HCT116 (cell line): ENCODE results near the gene ATG12. TPM values are rescaled to one million over a fixed set of nuclear protein-coding genes. Genes with fewer than 3 reads are reported as not detected.

Experiments
- ATAC-seq: fragments of 200-7000 bp; cut with Tn5 transposase; 2 replicates; pipeline ENCODE4 v1.9.1; 2020; ENCODE audit warnings: mild to moderate bottlenecking, moderate library complexity
- Bru-seq: library from RNA; stranded (reverse); fragments of 400-500 nt; gene quantifications from one replicate; lab custom pipeline; 2021; lab: Mats Ljungman, UMichigan
- BruChase-seq, 2 experiments: library from RNA; stranded (reverse); fragments of 400-500 nt; gene quantifications; one replicate each; lab custom pipeline; 2021; lab: Mats Ljungman, UMichigan
- BruUV-seq: library from RNA; stranded (reverse); fragments of 400-500 nt; replicated peaks from 2 replicates; lab custom pipeline; 2021; lab: Mats Ljungman, UMichigan
- CTCF ChIA-PET: fragments of 300-600 bp; sonication (Branson Sonifier 250); formaldehyde crosslinking; loops from one replicate; lab custom pipeline; 2021; ENCODE audit warnings: antibody characterized with exemption; lab: Charles Lee
- POLR2A ChIA-PET: fragments of 300-600, 350-600 bp; sonication (Branson Sonifier 250); formaldehyde crosslinking; loops from one replicate; lab custom pipeline; 2021; ENCODE audit warnings: antibody characterized with exemption; lab: Charles Lee
- RAD21 ChIA-PET, 2 experiments: fragments of 300-600 bp; sonication (Branson Sonifier 250); formaldehyde crosslinking; loops; one replicate each; lab custom pipeline; 2023; ENCODE audit warnings: low total read pairs in 2 of 2; ENCODE audit not compliant: uncharacterized antibody in 2 of 2, unreplicated experiment in 2 of 2, low non-redundant PET in 1 of 2; lab: Charles Lee
- DNase-seq: peaks from one replicate; pipeline ENCODE4 v3.0.0-alpha.2; 2010; ENCODE audit warnings: low read depth, low spot score
- H2AFZ ChIP-seq: fragments of 200-600 bp; shearing (Covaris generic), sonication (generic); 2 replicates; pipeline ENCODE4 v1.6.1; 2017; ENCODE audit warnings: low read depth, mixed run types, mixed read lengths, antibody characterized with exemption, low read length; ENCODE audit not compliant: poor library complexity, severe bottlenecking
- H3K27ac ChIP-seq: 2 replicates; pipeline ENCODE4 v1.5.1; 2012; ENCODE audit warnings: low read depth, low read length
- H3K27me3 ChIP-seq: fragments of 200-600 bp; sonication (generic); 2 replicates; pipeline ENCODE4 v1.6.1; 2016; ENCODE audit warnings: mixed run types, low read length, mixed read lengths; ENCODE audit not compliant: insufficient read depth
- H3K36me3 ChIP-seq, 2 experiments: fragments of 200-500 bp in 1 of 2; fragments of 200-600 bp in 1 of 2; sonication (Bioruptor generic) in 1 of 2; sonication (generic) in 1 of 2; 2 replicates each; pipeline versions ENCODE4 v1.5.1 to v1.6.1; 2014 to 2016; ENCODE audit warnings: low read length in 2 of 2, inconsistent platforms in 1 of 2, mixed read lengths in 1 of 2, mixed run types in 1 of 2; ENCODE audit not compliant: insufficient read depth in 2 of 2, control insufficient read depth in 1 of 2
- H3K4me1 ChIP-seq, 2 experiments: fragments of 200-600 bp in 1 of 2; sonication (generic) in 1 of 2; 2 replicates each; pipeline versions ENCODE4 v1.5.1 to v1.6.1; 2012 to 2017; ENCODE audit warnings: low read length in 2 of 2, inconsistent platforms in 1 of 2, mild to moderate bottlenecking in 1 of 2, mixed read lengths in 1 of 2, mixed run types in 1 of 2, moderate library complexity in 1 of 2; ENCODE audit not compliant: insufficient read depth in 2 of 2, control insufficient read depth in 1 of 2
- H3K4me2 ChIP-seq: fragments of 200-600 bp; sonication (generic); 2 replicates; pipeline ENCODE4 v1.6.1; 2017; ENCODE audit warnings: mixed run types, low read length, mixed read lengths
- H3K4me3 ChIP-seq, 2 experiments: fragments of 200-600 bp in 1 of 2; sonication (generic) in 1 of 2; replicated peaks in 1 of 2; 2 replicates each; pipeline ENCODE4 v1.5.1; 2011 to 2016; ENCODE audit warnings: low read length in 2 of 2, control low read depth in 1 of 2, low read depth in 1 of 2, mild to moderate bottlenecking in 1 of 2, mixed read lengths in 1 of 2, mixed run types in 1 of 2
- H3K79me2 ChIP-seq: fragments of 200-600 bp; sonication (generic); 2 replicates; pipeline ENCODE4 v1.6.1; 2017; ENCODE audit warnings: mild to moderate bottlenecking, mixed run types, low read length, moderate library complexity, mixed read lengths; ENCODE audit not compliant: insufficient read depth
- H3K9ac ChIP-seq: fragments of 200-600 bp; sonication (generic); 2 replicates; pipeline ENCODE4 v1.6.1; 2016; ENCODE audit warnings: low read length, mixed read lengths
- H3K9me2 ChIP-seq: fragments of 200-600 bp; sonication (generic), shearing (Covaris generic); 2 replicates; pipeline ENCODE4 v1.6.1; 2017; ENCODE audit warnings: mixed run types, mild to moderate bottlenecking, moderate library complexity; ENCODE audit not compliant: insufficient read depth
- H3K9me3 ChIP-seq, 2 experiments: fragments of 200-500 bp in 1 of 2; fragments of 200-600 bp in 1 of 2; sonication (Bioruptor generic) in 1 of 2; sonication (generic) in 1 of 2; 2 replicates each; pipeline ENCODE4 v1.6.1; 2014 to 2017; ENCODE audit warnings: low read length in 2 of 2, mixed read lengths in 2 of 2, inconsistent platforms in 1 of 2, low read depth in 1 of 2, mild to moderate bottlenecking in 1 of 2, mixed run types in 1 of 2, moderate library complexity in 1 of 2; ENCODE audit not compliant: control insufficient read depth in 1 of 2, insufficient read depth in 1 of 2
- H4K20me1 ChIP-seq: fragments of 200-600 bp; sonication (generic), shearing (Covaris generic); 2 replicates; pipeline ENCODE4 v1.6.1; 2017; ENCODE audit warnings: mixed run types, mild to moderate bottlenecking, moderate library complexity; ENCODE audit not compliant: insufficient read depth
- CEBPB ChIP-seq: IDR thresholded peaks from 2 replicates; pipeline ENCODE4 v1.6.1; 2012; ENCODE audit warnings: low read depth
- EGR1 ChIP-seq: IDR thresholded peaks from 2 replicates; pipeline ENCODE4 v1.6.1; 2012; ENCODE audit warnings: low read depth
- EZH2 ChIP-seq: fragments of 200-600 bp; sonication (generic); IDR thresholded peaks from 2 replicates; pipeline ENCODE4 v1.6.1; 2017; ENCODE audit warnings: antibody characterized with exemption, mixed run types
- POLR2A ChIP-seq: IDR thresholded peaks from 2 replicates; pipeline ENCODE4 v1.7.0; 2011; ENCODE audit warnings: borderline replicate concordance; ENCODE audit not compliant: insufficient read depth, insufficient read length; ENCODE audit errors: extremely low read depth
- POLR2AphosphoS5 ChIP-seq: IDR thresholded peaks from 2 replicates; pipeline ENCODE4 v1.6.1; 2011; ENCODE audit warnings: mild to moderate bottlenecking, low read depth, low read length, moderate library complexity
- SIN3A ChIP-seq: IDR thresholded peaks from 2 replicates; pipeline ENCODE4 v1.6.1; 2012; ENCODE audit warnings: low read depth
- TCF7L2 ChIP-seq: IDR thresholded peaks from 2 replicates; pipeline ENCODE4 v1.7.0; 2011; ENCODE audit warnings: borderline replicate concordance, inconsistent platforms; ENCODE audit not compliant: insufficient read depth, insufficient read length; ENCODE audit errors: extremely low read depth
- YY1 ChIP-seq: IDR thresholded peaks from 2 replicates; pipeline ENCODE4 v1.6.1; 2011; ENCODE audit warnings: low read length, low read depth, moderate library complexity, mild to moderate bottlenecking; ENCODE audit not compliant: insufficient replicate concordance; ENCODE audit errors: extremely low read depth
- ZFX ChIP-seq: fragments of 450-650 bp; IDR thresholded peaks from 2 replicates; pipeline ENCODE4 v1.6.1; 2017
- ZNF274 ChIP-seq: fragments of 200-500 bp; sonication (Bioruptor generic); IDR thresholded peaks from 2 replicates; pipeline ENCODE4 v1.6.1; 2014; ENCODE audit warnings: mild to moderate bottlenecking, low read depth, low read length, inconsistent platforms
- intact Hi-C: fragments of 100-400 bp; cut with micrococcal nuclease; formaldehyde crosslinking; loops from 2 replicates; pipeline ENCODE4 v1.10.0; 2022
- long read RNA-seq: library from polyadenylated mRNA; unstranded; transcript quantifications from one replicate; pipeline ENCODE4 v2.0.0, GENCODE V29; 2021; ENCODE audit not compliant: unreplicated experiment
- polyA plus RNA-seq: library from polyadenylated mRNA; unstranded; fragments of >200 nt; gene quantifications from 2 replicates; pipeline ENCODE4 v1.2.1, GENCODE V29; 2012; ENCODE audit warnings: missing spikeins
- total RNA-seq: library from RNA; stranded (reverse); gene quantifications from one replicate; pipeline ENCODE4 v1.2.1, GENCODE V29; 2021; ENCODE audit not compliant: unreplicated experiment
- TF ChIP-seq, protein P1 (sequence below): IDR thresholded peaks from 2 replicates; pipeline ENCODE4 v1.6.1; 2012; ENCODE audit warnings: low read depth
- TF ChIP-seq, protein P2 (sequence below): IDR thresholded peaks from 2 replicates; pipeline ENCODE4 v1.6.1; 2012
- TF ChIP-seq, protein P3 (sequence below): IDR thresholded peaks from 2 replicates; pipeline ENCODE4 v1.6.1; 2012
- TF ChIP-seq, protein P4 (sequence below), 3 experiments: fragments of 200-600 bp in 1 of 3; sonication (generic) in 1 of 3; IDR thresholded peaks in 2 of 3; conservative IDR thresholded peaks in 1 of 3; 2 replicates each; pipeline ENCODE4 v1.5.1; 2012 to 2017; ENCODE audit warnings: low read depth in 2 of 3, low read length in 2 of 3, antibody characterized with exemption in 1 of 3, borderline replicate concordance in 1 of 3, control low read depth in 1 of 3, mild to moderate bottlenecking in 1 of 3, mixed read lengths in 1 of 3, mixed run types in 1 of 3, moderate library complexity in 1 of 3; ENCODE audit not compliant: insufficient read depth in 1 of 3
- TF ChIP-seq, protein P5 (sequence below): IDR thresholded peaks from 2 replicates; pipeline ENCODE4 v1.6.1; 2011; ENCODE audit warnings: mild to moderate bottlenecking, low read length, moderate library complexity; ENCODE audit not compliant: insufficient replicate concordance; ENCODE audit errors: extremely low read depth

The ATG12 gene
- 270 TPM for total RNA-seq
- polyA plus RNA-seq: 99.6 and 131 TPM in 2 replicates
- percentile 100 among the genes with signal in this experiment for Bru-seq, nascent RNA
- BruChase-seq, experiment 1, labeled RNA remaining after a 6-hour chase: percentile 99 among the genes with signal in this experiment
- BruChase-seq, experiment 2, labeled RNA remaining after a 2-hour chase: percentile 99 among the genes with signal in this experiment
- long read RNA-seq, full-length matches to known transcripts: 310 of 403 reads
- long read RNA-seq, partial matches to known transcripts: 20 of 403 reads
- long read RNA-seq, other reads (novel, unspliced or antisense): 73 of 403 reads

DNA sequence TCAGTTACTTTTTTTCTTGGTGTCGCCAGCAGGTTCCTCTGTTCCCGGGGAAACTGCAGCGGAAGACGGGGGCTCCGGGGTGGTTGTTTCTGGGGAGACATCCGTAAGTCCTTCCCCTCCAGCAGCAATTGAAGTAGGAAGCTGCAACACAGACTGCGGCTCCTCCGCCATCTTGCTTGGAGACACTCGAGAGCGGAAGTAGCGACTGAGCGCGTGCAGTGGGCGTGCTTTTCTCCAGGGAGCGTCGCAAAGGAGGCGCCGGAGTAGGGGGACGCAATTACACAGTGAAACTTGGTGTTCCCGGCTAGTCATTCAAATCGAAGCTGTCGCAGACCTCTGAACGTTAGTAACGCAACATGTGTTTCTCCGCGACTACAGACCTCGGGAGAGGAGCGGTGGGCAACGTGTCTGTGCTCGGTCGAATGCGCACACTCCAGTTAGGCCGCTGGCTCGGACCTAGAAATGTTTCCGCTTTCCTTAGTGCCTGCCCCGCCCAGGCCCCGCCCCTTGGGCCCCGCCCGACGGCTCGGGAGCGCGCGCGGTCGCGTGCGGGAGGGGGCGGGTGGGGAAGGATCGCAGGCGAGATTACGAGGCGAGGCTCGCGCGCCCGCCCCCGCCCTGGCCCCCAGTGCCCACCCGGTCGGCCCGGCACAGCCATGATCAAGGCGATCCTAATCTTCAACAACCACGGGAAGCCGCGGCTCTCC lies at the start of gene ATG12, which contains the start of gene AP3S1:
ATG12 (minus strand) TSS at position 184 of the 707 bp plus-strand sequence; CDS start at position 171, 13 bp downstream.
AP3S1 (plus strand) TSS at position 554 of the 707 bp plus-strand sequence; CDS start at position 657, 103 bp downstream.
- H3K9me3 ChIP-seq: no peaks in the 10 kb centered on the region
- peaks cover 6% of the 10 kb centered on the region; the same call in 1 of the 2 replicates for H4K20me1 ChIP-seq
- peak within 1 kb of the TSS; percentile 91 for H3K4me2 ChIP-seq
- DNase-seq (peak; percentile 91), ATAC-seq (peak; percentile 77)
- peak within 1 kb of the TSS; percentile 82 for H3K9ac ChIP-seq
- ChIA-PET POLR2A (interaction anchor here (1.1 kb wide), 1 partner anchor 191 kb away, joined by 3 read pairs; no protein-coding TSS in a partner anchor), CTCF (interaction anchor here (1.7 kb wide), 1 partner anchor 207 kb away, joined by 5 read pairs; no protein-coding TSS in a partner anchor), RAD21 (no interaction called here)
- intact Hi-C loops: loop anchor here (1.0 to 2.0 kb wide), 3 partner anchors 89 to 215 kb away; partner anchors contain the start of genes ARL14EPL and TMED7
- H2AFZ ChIP-seq: no peak within 1 kb of the TSS
- no TSS peak for BruUV-seq
- peaks cover 17 to 26% of the 10 kb centered on the region in 2 experiments for H3K36me3 ChIP-seq
- no peaks in the 10 kb centered on the region for H3K27me3 ChIP-seq
- peak within 1 kb of the TSS; percentile 96 for H3K27ac ChIP-seq
- peak within 1 kb of the TSS; percentile 83 to 87 for H3K4me3 ChIP-seq
- peaks cover 33 to 66% of the 10 kb centered on the region in 2 experiments for H3K4me1 ChIP-seq
- H3K79me2 ChIP-seq: peaks cover 96% of the 10 kb centered on the region
- no peaks in the 10 kb centered on the region for H3K9me2 ChIP-seq
- TF ChIP-seq ZFX (peak; percentile 68), YY1 (peak; percentile 98), POLR2AphosphoS5 (peak; percentile 91), POLR2A (peak; percentile 58), SIN3A (no peak), TCF7L2 (no peak), CEBPB (no peak), EGR1 (no peak), ZNF274 (no peak), EZH2 (no peak)
- TF ChIP-seq, protein P1, sequence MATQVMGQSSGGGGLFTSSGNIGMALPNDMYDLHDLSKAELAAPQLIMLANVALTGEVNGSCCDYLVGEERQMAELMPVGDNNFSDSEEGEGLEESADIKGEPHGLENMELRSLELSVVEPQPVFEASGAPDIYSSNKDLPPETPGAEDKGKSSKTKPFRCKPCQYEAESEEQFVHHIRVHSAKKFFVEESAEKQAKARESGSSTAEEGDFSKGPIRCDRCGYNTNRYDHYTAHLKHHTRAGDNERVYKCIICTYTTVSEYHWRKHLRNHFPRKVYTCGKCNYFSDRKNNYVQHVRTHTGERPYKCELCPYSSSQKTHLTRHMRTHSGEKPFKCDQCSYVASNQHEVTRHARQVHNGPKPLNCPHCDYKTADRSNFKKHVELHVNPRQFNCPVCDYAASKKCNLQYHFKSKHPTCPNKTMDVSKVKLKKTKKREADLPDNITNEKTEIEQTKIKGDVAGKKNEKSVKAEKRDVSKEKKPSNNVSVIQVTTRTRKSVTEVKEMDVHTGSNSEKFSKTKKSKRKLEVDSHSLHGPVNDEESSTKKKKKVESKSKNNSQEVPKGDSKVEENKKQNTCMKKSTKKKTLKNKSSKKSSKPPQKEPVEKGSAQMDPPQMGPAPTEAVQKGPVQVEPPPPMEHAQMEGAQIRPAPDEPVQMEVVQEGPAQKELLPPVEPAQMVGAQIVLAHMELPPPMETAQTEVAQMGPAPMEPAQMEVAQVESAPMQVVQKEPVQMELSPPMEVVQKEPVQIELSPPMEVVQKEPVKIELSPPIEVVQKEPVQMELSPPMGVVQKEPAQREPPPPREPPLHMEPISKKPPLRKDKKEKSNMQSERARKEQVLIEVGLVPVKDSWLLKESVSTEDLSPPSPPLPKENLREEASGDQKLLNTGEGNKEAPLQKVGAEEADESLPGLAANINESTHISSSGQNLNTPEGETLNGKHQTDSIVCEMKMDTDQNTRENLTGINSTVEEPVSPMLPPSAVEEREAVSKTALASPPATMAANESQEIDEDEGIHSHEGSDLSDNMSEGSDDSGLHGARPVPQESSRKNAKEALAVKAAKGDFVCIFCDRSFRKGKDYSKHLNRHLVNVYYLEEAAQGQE: no peak
- TF ChIP-seq, protein P2, sequence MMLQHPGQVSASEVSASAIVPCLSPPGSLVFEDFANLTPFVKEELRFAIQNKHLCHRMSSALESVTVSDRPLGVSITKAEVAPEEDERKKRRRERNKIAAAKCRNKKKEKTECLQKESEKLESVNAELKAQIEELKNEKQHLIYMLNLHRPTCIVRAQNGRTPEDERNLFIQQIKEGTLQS: no peak
- TF ChIP-seq, protein P3, sequence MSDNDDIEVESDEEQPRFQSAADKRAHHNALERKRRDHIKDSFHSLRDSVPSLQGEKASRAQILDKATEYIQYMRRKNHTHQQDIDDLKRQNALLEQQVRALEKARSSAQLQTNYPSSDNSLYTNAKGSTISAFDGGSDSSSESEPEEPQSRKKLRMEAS: no peak
- TF ChIP-seq, protein P4, sequence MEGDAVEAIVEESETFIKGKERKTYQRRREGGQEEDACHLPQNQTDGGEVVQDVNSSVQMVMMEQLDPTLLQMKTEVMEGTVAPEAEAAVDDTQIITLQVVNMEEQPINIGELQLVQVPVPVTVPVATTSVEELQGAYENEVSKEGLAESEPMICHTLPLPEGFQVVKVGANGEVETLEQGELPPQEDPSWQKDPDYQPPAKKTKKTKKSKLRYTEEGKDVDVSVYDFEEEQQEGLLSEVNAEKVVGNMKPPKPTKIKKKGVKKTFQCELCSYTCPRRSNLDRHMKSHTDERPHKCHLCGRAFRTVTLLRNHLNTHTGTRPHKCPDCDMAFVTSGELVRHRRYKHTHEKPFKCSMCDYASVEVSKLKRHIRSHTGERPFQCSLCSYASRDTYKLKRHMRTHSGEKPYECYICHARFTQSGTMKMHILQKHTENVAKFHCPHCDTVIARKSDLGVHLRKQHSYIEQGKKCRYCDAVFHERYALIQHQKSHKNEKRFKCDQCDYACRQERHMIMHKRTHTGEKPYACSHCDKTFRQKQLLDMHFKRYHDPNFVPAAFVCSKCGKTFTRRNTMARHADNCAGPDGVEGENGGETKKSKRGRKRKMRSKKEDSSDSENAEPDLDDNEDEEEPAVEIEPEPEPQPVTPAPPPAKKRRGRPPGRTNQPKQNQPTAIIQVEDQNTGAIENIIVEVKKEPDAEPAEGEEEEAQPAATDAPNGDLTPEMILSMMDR (IDR thresholded peaks at IDR 0.05 in 2 of 3, conservative IDR thresholded peaks at IDR 0.05 in 1 of 3; ENCODE audit: borderline replicate concordance in 1 of 3, insufficient read depth in 1 of 3, low read depth in 2 of 3, low read length in 2 of 3): no peak
- TF ChIP-seq, protein P5, sequence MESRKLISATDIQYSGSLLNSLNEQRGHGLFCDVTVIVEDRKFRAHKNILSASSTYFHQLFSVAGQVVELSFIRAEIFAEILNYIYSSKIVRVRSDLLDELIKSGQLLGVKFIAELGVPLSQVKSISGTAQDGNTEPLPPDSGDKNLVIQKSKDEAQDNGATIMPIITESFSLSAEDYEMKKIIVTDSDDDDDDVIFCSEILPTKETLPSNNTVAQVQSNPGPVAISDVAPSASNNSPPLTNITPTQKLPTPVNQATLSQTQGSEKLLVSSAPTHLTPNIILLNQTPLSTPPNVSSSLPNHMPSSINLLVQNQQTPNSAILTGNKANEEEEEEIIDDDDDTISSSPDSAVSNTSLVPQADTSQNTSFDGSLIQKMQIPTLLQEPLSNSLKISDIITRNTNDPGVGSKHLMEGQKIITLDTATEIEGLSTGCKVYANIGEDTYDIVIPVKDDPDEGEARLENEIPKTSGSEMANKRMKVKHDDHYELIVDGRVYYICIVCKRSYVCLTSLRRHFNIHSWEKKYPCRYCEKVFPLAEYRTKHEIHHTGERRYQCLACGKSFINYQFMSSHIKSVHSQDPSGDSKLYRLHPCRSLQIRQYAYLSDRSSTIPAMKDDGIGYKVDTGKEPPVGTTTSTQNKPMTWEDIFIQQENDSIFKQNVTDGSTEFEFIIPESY: no peak
